HCT116 (cell line): ENCODE measurements around the gene SLC23A1.

Experiments used
- EZH2phosphoT487 ChIP-seq: fragments of 200-600 bp; IDR thresholded peaks from 2 replicates; pipeline ENCODE4 v1.6.1; 2018; ENCODE audit warnings: antibody characterized with exemption, borderline replicate concordance
- POLR2A ChIP-seq: IDR thresholded peaks from 2 replicates; pipeline ENCODE4 v1.7.0; 2011; ENCODE audit warnings: borderline replicate concordance; ENCODE audit not compliant: insufficient read depth, insufficient read length; ENCODE audit errors: extremely low read depth
- RAD21 ChIP-seq: IDR thresholded peaks from 2 replicates; pipeline ENCODE4 v1.6.1; 2012; ENCODE audit warnings: low read depth, mild to moderate bottlenecking
- TF ChIP-seq, protein P1 (sequence below), 3 experiments: fragments of 200-600 bp in 1 of 3; sonication (generic) in 1 of 3; IDR thresholded peaks in 2 of 3; conservative IDR thresholded peaks in 1 of 3; 2 replicates each; pipeline ENCODE4 v1.5.1; 2012 to 2017; ENCODE audit warnings: low read depth in 2 of 3, low read length in 2 of 3, antibody characterized with exemption in 1 of 3, borderline replicate concordance in 1 of 3, control low read depth in 1 of 3, mild to moderate bottlenecking in 1 of 3, mixed read lengths in 1 of 3, mixed run types in 1 of 3, moderate library complexity in 1 of 3; ENCODE audit not compliant: insufficient read depth in 1 of 3
- TF ChIP-seq, protein P2 (sequence below): IDR thresholded peaks from 2 replicates; pipeline ENCODE4 v1.6.1; 2012

- TF ChIP-seq POLR2A: no peak
- TF ChIP-seq EZH2phosphoT487: no peak
- TF ChIP-seq, protein P1, sequence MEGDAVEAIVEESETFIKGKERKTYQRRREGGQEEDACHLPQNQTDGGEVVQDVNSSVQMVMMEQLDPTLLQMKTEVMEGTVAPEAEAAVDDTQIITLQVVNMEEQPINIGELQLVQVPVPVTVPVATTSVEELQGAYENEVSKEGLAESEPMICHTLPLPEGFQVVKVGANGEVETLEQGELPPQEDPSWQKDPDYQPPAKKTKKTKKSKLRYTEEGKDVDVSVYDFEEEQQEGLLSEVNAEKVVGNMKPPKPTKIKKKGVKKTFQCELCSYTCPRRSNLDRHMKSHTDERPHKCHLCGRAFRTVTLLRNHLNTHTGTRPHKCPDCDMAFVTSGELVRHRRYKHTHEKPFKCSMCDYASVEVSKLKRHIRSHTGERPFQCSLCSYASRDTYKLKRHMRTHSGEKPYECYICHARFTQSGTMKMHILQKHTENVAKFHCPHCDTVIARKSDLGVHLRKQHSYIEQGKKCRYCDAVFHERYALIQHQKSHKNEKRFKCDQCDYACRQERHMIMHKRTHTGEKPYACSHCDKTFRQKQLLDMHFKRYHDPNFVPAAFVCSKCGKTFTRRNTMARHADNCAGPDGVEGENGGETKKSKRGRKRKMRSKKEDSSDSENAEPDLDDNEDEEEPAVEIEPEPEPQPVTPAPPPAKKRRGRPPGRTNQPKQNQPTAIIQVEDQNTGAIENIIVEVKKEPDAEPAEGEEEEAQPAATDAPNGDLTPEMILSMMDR (IDR thresholded peaks at IDR 0.05 in 2 of 3, conservative IDR thresholded peaks at IDR 0.05 in 1 of 3; ENCODE audit: borderline replicate concordance in 1 of 3, insufficient read depth in 1 of 3, low read depth in 2 of 3, low read length in 2 of 3): no peak
- TF ChIP-seq RAD21: no peak
- TF ChIP-seq, protein P2, sequence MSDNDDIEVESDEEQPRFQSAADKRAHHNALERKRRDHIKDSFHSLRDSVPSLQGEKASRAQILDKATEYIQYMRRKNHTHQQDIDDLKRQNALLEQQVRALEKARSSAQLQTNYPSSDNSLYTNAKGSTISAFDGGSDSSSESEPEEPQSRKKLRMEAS: no peak
These were observed 28.9 kb downstream of the SLC23A1 start for GRCh38 chr5:139354186-139354585.
